GM12801 (cell line): Measurements from ENCODE around the gene NR2C2AP.

ENCODE experiments used
- TF ChIP-seq, protein P1 (sequence below): IDR thresholded peaks from one replicate; pipeline ENCODE4 v1.5.1; 2011; ENCODE audit warnings: control low read depth; ENCODE audit not compliant: insufficient read length; ENCODE audit errors: extremely low read depth

Gene NR2C2AP

DNA sequence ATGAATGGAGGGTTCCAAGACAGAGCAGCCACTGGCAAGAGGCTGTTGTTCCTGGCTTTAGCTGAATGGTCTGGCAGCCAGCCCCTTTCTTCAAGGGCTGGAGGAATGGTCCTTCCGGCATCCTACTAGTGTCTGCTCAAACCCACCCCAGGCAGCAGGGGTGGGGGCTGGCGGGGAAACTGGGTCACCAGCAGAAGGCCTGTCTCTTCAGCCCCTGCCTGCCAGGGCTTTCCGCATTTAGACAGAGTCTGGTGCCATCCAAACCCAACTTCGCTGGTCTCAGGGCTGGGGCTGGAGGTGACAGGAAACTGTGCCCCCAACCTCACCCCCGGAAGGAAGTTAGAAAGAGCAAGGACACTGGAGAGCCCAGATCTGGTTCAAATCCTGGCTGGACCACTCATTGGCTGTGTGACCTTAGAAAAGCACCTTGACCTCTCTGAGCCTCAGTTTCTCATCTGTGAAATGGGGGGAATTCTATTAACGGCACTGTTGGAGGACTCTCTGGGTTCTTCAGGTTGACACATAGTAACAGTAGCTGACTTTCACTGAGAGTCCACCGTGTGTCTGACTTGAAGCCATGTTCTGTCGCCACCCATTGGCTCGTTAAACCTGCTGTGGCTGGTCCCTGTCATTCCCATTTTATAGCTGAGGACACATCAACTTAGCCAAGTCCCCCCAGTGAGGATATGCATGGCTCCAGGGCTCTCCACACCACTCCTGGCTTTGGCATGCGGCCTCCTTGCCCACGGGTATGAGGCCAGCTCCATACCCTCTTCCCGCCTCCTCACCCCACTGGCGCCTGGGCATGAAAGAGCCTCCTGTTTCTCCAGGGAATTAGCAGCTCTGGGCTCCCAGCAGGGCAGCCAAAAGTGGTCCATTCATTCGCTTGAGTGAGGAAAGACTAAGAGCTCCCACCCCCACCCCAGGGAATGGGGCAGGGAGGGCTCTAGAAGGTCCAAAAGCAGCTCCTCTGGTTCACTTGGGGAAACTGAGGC lies 2.5 kb upstream of the NR2C2AP start:
- TF ChIP-seq, protein P1, sequence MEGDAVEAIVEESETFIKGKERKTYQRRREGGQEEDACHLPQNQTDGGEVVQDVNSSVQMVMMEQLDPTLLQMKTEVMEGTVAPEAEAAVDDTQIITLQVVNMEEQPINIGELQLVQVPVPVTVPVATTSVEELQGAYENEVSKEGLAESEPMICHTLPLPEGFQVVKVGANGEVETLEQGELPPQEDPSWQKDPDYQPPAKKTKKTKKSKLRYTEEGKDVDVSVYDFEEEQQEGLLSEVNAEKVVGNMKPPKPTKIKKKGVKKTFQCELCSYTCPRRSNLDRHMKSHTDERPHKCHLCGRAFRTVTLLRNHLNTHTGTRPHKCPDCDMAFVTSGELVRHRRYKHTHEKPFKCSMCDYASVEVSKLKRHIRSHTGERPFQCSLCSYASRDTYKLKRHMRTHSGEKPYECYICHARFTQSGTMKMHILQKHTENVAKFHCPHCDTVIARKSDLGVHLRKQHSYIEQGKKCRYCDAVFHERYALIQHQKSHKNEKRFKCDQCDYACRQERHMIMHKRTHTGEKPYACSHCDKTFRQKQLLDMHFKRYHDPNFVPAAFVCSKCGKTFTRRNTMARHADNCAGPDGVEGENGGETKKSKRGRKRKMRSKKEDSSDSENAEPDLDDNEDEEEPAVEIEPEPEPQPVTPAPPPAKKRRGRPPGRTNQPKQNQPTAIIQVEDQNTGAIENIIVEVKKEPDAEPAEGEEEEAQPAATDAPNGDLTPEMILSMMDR, result no peak

DNA sequence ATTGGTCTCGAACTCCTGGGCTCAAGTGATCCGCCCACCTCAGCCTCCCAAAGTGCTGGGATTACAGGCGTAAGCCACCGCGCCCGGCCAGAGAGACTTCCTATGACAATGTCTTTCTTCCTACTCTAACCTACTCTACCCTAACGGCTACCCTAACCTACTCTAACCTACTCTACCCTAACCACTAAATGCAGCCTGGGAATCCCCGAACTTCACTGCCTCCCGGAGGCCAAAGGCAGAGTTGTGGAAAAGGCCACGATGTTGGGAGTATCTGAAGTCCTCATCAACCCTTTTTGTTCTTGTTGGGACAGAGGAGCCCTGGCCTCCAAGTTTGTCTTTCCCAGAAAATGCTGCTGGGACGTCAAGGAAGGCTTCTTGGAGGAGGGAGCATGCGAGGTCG lies 967 bp upstream of the NR2C2AP start:
- TF ChIP-seq, protein P1, result no peak

DNA sequence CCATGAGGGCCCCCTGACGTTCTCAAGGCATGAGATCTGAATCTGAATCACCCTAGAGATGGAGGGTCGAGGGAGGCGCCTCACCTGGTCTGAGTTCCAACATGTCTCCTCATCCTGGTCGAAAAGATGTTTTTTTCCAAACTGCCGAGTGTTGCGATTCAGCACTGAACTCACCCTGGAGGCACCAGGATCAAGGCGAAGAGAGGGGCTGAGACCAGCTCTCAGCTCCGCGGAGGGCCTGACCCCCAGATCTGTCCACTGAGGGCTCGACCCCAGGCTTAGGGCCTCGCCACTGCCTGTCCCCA lies 555 bp downstream of the NR2C2AP start:
- TF ChIP-seq, protein P1, result no peak

DNA sequence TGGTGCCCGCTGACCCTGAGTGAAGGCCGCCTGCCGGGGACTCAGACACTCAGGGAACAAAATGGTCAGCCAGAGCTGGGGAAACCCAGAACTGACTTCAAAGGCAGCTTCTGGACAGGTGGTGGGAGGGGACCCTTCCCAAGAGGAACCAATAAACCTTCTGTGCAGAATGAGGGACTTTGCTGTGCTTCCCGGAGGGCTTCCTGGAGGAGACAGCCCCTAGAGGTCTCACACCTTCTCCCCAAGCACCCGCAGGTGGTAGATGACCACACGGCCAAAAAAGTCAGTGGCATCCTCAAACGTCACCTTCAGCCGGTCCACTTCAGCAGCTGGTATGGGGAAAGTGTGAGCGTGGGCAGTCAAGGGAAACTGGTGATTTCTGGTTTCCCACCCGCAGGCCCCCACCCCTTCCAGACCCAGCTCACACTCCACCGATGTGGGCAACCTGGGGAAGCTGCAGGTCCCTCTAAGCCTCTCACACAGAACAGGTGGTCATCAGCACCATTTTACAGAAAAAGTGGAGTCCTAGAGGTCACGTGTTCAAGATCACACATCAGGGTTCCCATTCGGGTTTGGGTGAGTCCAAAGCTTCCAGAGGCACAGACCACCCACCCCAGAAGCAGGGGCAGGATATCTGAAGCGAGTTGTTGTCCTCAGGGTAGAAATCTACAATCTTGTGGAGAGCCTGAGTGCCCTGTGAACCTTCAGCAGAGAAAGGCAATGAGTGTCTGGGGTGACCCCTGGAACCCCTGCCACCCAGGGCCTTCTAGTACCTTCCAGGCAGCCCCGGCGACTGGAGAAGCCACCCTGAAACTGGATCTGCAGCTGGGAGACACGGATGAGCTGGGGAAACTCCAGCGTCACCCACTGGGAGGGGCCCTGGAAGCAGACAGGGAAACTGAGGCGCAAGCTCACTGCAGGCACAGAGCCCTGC lies 1.2 kb downstream of the NR2C2AP start:
- TF ChIP-seq, protein P1, result no peak

DNA sequence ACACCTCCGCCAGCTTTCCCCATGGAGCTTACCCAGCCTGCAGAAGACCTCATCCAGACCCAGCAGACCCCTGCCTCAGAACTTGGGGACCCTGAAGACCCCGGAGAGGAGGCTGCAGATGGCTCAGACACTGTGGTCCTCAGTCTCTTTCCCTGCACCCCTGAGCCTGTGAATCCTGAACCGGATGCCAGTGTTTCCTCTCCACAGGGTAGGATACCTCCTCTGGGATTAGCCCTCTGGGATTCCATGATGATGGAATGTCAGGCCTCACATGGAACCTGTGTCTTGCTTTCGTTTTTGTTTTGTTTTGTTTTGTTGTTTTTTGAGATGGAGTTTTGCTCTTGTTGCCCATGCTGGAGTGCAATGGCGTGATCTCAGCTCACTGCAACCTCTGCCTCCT lies 9.3 kb downstream of the NR2C2AP start:
- TF ChIP-seq, protein P1, result no peak

DNA sequence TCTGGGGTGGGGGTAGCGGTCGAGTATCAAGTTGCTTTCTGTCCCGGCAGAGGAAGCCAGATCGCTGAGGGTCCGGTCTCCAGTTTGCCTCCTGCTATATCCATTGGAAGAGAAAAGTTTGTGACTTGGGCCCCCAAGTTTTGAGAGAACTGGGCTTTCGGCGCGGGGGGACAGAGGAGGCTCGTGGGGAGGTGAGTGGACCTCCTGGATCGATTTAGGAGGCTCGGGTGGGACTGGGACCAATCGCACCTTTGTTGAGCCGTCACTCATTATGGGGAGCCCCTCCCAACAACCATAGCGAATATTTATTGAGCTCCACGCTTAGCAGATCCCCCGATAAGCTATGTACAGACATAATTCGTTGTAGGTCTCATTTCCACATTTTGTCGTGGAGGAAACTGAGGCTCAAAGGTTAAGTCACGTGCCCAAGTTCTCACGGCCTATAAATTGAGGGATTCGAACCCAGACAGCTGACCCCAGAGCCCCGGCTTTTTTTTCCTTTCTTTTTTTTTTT lies 10.2 kb downstream of the NR2C2AP start:
- TF ChIP-seq, protein P1, result no peak
